HUES48 (cell line): Measurements from ENCODE around the gene FBXO44.
A peak's percentile ranks its signal among the peaks of the same experiment; 100 is the strongest.
"Not testable (repeated sequence)": the region's sequence is repeated elsewhere in the genome, so short reads cannot be mapped to it uniquely, and the experiment has no call there.

Experiments
- H3K27ac ChIP-seq: one replicate; pipeline ENCODE4 v1.7.0; 2013; ENCODE audit warnings: low read depth, low read length, inconsistent platforms
- H3K27me3 ChIP-seq: 2 replicates; pipeline ENCODE4 v1.6.1; 2013; ENCODE audit warnings: mild to moderate bottlenecking, low read length; ENCODE audit not compliant: control insufficient read depth, insufficient read depth
- H3K36me3 ChIP-seq: 2 replicates; pipeline ENCODE4 v1.6.1; 2013; ENCODE audit warnings: low read length; ENCODE audit not compliant: control insufficient read depth, insufficient read depth
- H3K4me1 ChIP-seq: 2 replicates; pipeline ENCODE4 v1.6.1; 2013; ENCODE audit warnings: mild to moderate bottlenecking, low read length; ENCODE audit not compliant: control insufficient read depth, insufficient read depth
- H3K4me3 ChIP-seq: 2 replicates; pipeline ENCODE4 v1.5.1; 2013; ENCODE audit warnings: mild to moderate bottlenecking, low read depth, low read length
- H3K9ac ChIP-seq: 2 replicates; pipeline ENCODE4 v1.6.1; 2013; ENCODE audit warnings: mild to moderate bottlenecking, low read depth, low read length, moderate library complexity
- H3K9me3 ChIP-seq: 2 replicates; pipeline ENCODE4 v1.6.1; 2013; ENCODE audit warnings: low read length; ENCODE audit not compliant: control insufficient read depth, insufficient read depth

Gene FBXO44, protein sequence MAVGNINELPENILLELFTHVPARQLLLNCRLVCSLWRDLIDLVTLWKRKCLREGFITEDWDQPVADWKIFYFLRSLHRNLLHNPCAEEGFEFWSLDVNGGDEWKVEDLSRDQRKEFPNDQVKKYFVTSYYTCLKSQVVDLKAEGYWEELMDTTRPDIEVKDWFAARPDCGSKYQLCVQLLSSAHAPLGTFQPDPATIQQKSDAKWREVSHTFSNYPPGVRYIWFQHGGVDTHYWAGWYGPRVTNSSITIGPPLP

DNA sequence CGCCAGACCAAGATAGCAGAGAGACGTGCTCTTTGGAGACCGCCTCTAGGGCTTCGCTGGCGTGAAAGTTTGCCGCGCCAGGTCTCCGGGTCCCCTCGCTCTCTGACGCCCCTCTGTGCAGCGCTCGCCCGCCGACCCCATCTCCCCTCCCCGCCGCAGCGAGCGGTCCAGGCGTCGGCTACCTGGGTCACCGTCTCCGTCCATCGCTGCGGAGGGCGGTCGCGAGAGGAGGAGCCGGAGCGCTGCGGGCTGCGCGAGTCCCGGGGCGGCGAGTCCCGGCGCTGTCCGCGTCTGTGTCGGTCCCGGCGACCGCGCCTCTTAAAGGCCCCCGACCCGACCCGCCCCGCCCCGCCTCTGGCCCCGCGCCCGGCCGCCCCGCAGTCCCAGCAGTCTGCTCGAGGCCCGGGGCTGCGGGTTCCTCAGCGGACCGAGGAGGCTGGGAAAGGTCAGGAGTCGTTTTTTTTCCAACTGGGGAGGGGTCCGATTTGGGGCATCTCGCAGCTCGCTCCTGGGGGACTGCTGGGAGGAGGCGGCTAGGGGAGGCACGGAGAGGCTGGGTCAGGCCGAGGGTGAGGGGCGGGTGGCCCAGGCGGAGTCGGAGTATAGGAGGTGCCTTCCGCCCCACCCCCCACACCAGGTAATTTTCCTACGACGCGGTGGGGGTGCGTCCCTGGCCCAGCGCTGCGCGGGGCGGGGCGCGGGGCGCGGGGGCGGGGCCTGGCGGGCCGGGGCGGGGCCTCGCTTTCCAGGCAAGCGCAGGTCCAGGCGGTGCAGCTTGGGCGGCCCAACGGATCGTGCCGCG lies at the start of gene FBXO44, which contains the start of gene FBXO2:
TSS of gene FBXO44 (plus strand) at position 741 of the 802 bp plus-strand sequence. CDS start 959 bp downstream, outside the sequence.
TSS of gene FBXO2 (minus strand) at position 293 of the 802 bp plus-strand sequence. CDS start at position 204, 89 bp downstream.
- Histone ChIP-seq H3K27ac (no peak within 1 kb of the TSS), H3K27me3 (peaks cover 35% of the 10 kb centered on the region), H3K4me3 (peak within 1 kb of the TSS; percentile 67), H3K9ac (no peak within 1 kb of the TSS), H3K9me3 (no peaks in the 10 kb centered on the region), H3K36me3 (peaks cover 26% of the 10 kb centered on the region), H3K4me1 (peaks cover 31% of the 10 kb centered on the region)

DNA sequence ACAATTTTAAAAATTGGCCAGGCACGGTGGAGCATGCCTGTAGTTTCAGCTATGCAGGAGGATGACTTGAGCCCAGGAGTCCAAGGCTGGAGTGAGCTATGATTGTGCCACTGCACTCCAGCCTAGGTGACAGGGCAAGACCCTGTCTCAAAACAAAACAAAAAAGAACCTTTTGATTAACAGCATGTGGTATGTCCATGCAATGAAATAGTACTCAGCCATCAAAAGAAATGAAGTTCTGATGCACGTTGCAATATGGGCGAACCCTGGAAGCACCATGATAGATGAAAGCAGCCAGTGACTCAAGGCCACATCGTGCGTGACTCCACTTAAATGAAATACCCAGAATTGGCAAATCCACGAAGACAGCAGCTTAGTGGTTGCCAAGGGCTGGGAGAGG lies 47.9 kb upstream of the FBXO44 start:
- Histone ChIP-seq H3K27me3 (no peaks in the 10 kb centered on the region), H3K4me3 (no peak overlapping the region), H3K9me3 (no peaks in the 10 kb centered on the region), H3K27ac (no peak overlapping the region), H3K4me1 (peaks cover 5% of the 10 kb centered on the region; the same call in 1 of the 2 replicates), H3K36me3 (no peaks in the 10 kb centered on the region), H3K9ac (no peak overlapping the region)

DNA sequence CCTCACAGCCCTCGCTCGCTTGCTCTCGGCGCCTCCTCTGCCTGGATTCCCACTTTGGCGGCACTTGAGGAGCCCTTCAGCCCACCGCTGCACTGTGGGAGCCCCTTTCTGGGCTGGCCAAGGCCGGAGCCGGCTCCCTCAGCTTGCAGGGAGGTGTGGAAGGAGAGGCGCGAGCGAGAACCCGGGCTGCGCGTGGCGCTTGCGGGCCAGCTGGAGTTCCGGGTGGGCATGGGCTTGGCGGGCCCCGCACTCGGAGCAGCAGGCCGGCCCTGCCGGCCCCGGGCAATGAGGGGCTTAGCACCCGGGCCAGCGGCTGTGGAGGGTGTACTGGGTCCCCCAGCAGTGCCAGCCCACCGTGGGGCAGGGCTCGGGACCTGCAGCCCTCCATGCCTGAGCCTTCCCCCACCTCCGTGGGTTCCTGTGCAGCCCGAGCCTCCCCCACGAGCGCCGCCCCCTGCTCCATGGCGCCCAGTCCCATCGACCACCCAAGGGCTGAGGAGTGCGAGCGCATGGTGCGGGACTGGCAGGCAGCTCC lies 46.0 kb upstream of the FBXO44 start:
- H3K9me3 ChIP-seq, H3K4me3 ChIP-seq, H3K36me3 ChIP-seq, H3K4me1 ChIP-seq, H3K9ac ChIP-seq, H3K27ac ChIP-seq, H3K27me3 ChIP-seq: not testable (repeated sequence)

DNA sequence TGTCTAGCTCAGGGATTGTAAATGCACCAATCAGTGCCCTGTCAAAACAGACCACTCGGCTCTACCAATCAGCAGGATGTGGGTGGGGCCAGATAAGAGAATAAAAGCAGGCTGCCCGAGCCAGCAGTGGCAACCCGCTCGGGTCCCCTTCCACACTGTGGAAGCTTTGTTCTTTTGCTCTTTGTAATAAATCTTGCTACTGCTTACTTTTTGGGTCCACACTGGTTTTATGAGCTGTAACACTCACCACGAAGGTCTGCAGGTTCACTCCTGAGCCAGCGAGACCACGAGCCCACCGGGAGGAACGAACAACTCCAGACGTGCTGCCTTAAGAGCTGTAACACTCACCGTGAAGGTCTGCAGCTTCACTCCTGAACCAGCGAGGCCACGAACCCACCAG lies 45.3 kb upstream of the FBXO44 start:
- H3K4me1 ChIP-seq, H3K4me3 ChIP-seq, H3K27ac ChIP-seq, H3K9ac ChIP-seq, H3K27me3 ChIP-seq, H3K36me3 ChIP-seq, H3K9me3 ChIP-seq: not testable (repeated sequence)

DNA sequence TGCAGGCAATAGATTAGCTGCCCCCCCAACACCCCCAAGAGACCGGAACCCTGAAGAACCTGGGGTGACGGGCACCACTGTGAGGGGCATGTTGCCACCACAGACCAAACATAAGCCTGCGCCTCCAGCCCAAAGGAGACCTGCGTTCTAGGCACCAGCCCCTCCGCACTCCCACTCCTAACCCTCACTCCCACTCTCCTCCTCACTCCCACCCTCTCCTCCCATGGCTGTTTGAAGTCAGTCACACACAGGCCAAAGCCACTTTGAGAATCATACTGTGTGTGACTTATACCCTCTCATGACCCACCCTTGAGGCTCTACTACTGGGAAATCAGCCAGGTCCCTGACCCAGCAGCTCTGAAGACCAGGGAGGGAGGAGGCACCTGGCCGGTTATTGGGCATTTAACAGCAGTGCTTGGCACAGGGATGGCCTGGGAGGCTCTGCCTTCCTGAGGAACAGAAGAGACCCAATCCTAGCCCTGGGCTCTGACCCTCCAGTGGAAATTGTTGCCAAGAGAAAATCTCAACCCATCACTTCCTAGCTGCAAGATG lies 44.0 kb upstream of the FBXO44 start:
- Histone ChIP-seq H3K4me1 (no peaks in the 10 kb centered on the region), H3K9me3 (no peaks in the 10 kb centered on the region), H3K27me3 (no peaks in the 10 kb centered on the region), H3K4me3 (no peak overlapping the region), H3K27ac (no peak overlapping the region), H3K36me3 (no peaks in the 10 kb centered on the region), H3K9ac (no peak overlapping the region)

DNA sequence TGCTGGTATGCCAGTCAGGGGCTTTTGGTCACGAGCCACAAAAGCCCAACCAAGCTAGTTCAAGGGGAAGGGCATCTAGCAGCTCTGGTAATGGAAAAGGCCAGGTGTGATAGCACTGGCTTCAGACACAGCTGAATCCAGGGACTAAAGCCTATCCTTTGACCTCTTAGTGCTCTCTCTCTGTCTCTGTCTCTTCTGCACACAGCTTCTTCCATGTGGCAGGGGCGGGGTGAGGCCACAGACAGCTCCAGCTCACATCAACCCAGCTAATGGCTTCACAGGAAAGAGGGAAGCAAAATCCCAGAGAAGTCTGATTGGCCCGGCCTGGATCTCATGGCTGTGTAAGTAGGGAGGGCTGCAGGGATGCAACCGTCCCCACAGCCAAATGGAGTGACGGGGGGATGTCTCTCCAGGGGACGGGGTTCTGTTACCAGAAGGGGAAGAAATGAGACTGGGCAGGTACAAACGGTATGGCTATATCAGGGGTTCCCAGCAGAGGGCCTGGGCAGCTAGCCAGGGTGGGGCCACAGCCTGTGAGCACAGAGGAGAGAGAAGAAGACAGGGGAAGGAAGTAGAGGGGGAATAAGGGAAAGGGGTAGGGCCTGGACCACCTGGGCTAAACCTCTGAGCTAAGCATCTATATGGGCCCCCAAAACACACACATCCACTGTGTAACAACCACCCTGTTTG lies 42.9 kb upstream of the FBXO44 start:
- no peak overlapping the region for H3K4me3 ChIP-seq
- no peak overlapping the region for H3K27ac ChIP-seq
- H3K9ac ChIP-seq, result no peak overlapping the region
- H3K27me3 ChIP-seq, result no peaks in the 10 kb centered on the region
- no peaks in the 10 kb centered on the region for H3K9me3 ChIP-seq
- no peaks in the 10 kb centered on the region for H3K36me3 ChIP-seq
- no peaks in the 10 kb centered on the region for H3K4me1 ChIP-seq

DNA sequence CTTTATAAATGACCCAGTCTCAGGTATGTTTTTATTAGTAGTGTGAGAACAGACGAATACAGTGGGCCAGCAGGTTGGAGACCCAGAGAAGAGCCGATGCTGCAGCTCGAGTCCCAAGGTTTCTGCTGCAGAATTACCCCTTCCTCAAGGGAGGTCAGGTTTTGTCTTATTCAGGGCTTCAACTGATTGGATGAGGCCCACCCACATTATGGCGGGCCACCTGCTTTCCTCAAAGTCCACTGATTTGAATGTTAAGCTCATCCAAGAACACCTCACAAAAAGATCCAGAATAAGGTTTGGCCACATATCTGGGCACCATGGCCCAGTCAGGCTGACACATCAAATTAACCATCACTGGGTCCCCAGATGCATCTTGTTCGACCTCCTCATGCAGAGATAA lies 41.3 kb upstream of the FBXO44 start:
- no peaks in the 10 kb centered on the region for H3K9me3 ChIP-seq
- H3K36me3 ChIP-seq, result no peaks in the 10 kb centered on the region
- H3K4me1 ChIP-seq, result no peaks in the 10 kb centered on the region
- no peaks in the 10 kb centered on the region for H3K27me3 ChIP-seq
- no peak overlapping the region for H3K4me3 ChIP-seq
- no peak overlapping the region for H3K9ac ChIP-seq
- no peak overlapping the region for H3K27ac ChIP-seq

DNA sequence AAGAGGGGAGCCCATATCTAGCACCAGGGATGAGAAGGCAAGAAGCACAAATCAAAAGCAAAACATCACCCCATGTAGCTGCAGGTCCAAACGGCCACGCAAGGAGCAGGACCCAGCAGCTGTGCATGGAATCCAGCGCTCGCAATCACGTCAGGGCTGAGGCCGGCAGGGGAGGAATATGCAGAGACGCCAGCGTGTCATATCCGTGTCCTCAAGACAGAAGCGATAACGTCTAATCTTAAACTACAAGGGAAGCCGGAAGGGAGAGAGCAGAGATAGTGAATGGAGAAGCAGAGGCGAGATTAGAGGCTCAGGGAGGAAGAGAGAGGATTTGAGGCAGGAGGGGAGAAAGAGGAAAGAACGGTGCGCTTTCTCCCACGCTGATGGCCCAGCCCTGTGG lies 39.6 kb upstream of the FBXO44 start:
- Histone ChIP-seq H3K4me3 (no peak overlapping the region), H3K9me3 (no peaks in the 10 kb centered on the region), H3K4me1 (no peaks in the 10 kb centered on the region), H3K27ac (no peak overlapping the region), H3K27me3 (no peaks in the 10 kb centered on the region), H3K9ac (no peak overlapping the region), H3K36me3 (no peaks in the 10 kb centered on the region)

DNA sequence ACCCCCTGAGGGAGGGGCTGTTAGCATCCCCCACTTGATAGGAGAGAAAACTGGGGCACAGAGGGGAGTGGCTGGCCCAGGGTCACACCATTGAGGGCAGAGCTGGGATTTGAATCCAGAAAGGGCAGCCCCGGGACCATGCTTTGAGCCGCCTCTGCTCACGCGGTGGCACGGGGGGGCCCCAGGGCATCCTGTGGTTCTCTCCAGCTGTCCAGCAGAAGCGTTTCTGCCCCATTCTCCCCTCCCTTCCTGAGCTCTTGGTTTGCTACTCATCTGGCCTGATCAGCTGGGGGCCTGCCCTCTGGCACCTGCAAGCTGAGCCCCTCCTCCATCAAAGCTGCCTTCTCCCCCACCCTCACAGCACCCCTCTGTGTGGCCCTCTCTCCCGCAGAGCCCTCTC lies 37.9 kb upstream of the FBXO44 start:
- no peak overlapping the region for H3K9ac ChIP-seq
- H3K9me3 ChIP-seq, result no peaks in the 10 kb centered on the region
- H3K36me3 ChIP-seq, result no peaks in the 10 kb centered on the region
- no peak overlapping the region for H3K27ac ChIP-seq
- no peaks in the 10 kb centered on the region for H3K4me1 ChIP-seq
- no peak overlapping the region for H3K4me3 ChIP-seq
- H3K27me3 ChIP-seq, result no peaks in the 10 kb centered on the region

DNA sequence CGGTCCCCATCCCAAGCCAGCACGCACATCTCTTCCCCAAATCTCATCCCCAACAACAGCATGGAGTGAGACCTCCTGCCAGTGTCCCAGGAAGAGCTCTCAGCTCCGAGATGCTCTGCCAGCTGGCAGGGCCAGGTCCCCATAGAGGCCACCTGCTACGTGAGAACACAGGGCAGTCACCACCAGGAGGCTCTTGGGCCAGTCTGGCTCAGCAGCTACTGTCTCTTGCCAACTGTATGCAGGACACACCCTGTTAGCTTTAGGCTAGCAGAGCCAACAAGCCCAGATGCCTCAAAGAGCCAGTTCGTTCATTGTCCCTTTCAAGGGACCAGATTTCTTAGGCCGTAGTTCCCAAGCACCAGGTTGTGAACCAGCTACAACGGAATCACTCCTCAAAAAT lies 37.4 kb upstream of the FBXO44 start:
- Histone ChIP-seq H3K27ac (no peak overlapping the region), H3K4me1 (no peaks in the 10 kb centered on the region), H3K9ac (no peak overlapping the region), H3K27me3 (no peaks in the 10 kb centered on the region), H3K36me3 (no peaks in the 10 kb centered on the region), H3K9me3 (no peaks in the 10 kb centered on the region), H3K4me3 (no peak overlapping the region)
